ENCODE measurements around the gene ADA.

DNA sequence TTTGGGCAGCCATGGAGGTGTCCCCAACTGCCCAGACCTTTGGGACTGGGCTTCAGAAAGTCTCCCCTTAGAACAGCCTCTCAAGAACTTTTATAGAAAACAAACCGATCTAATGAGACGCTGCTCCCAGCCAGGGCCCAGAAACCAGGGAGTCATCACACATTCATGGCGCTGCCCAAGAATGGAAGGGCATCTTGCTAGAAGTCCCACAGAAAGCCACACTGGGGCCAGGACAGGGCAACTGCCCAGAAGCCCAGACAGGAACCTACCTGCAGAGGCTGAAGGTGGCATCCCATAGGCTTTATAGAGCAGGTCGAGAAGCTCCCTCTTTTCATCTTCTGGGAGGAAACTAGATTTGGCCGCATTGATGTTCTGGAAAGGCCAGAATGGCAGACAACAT, 31.5 kb downstream of the ADA start:
- TF ChIP-seq EZH2phosphoT487 (IDR thresholded peaks at IDR 0.05; ENCODE audit: low read length) = no peak
- no peak for TF ChIP-seq EZH2 (optimal IDR thresholded peaks at IDR 0.05; ENCODE audit: low read depth, low read length)
- TF ChIP-seq, protein P1, sequence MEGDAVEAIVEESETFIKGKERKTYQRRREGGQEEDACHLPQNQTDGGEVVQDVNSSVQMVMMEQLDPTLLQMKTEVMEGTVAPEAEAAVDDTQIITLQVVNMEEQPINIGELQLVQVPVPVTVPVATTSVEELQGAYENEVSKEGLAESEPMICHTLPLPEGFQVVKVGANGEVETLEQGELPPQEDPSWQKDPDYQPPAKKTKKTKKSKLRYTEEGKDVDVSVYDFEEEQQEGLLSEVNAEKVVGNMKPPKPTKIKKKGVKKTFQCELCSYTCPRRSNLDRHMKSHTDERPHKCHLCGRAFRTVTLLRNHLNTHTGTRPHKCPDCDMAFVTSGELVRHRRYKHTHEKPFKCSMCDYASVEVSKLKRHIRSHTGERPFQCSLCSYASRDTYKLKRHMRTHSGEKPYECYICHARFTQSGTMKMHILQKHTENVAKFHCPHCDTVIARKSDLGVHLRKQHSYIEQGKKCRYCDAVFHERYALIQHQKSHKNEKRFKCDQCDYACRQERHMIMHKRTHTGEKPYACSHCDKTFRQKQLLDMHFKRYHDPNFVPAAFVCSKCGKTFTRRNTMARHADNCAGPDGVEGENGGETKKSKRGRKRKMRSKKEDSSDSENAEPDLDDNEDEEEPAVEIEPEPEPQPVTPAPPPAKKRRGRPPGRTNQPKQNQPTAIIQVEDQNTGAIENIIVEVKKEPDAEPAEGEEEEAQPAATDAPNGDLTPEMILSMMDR (IDR thresholded peaks at IDR 0.05; ENCODE audit: low read length) = no peak
